Ishikawa (cell line): ENCODE measurements around the gene SCO1.

Source experiments
- CEBPB ChIP-seq: IDR thresholded peaks from 2 replicates; pipeline ENCODE4 v1.6.1; 2012
- CREB1 ChIP-seq: IDR thresholded peaks from 2 replicates; pipeline ENCODE4 v1.6.1; 2012; ENCODE audit warnings: low read depth
- EGR1 ChIP-seq: IDR thresholded peaks from 2 replicates; pipeline ENCODE4 v1.6.1; 2012
- EP300 ChIP-seq: IDR thresholded peaks from 2 replicates; pipeline ENCODE4 v1.6.1; 2012; ENCODE audit warnings: borderline replicate concordance
- FOXM1 ChIP-seq: IDR thresholded peaks from 2 replicates; pipeline ENCODE4 v1.6.1; 2012; ENCODE audit warnings: low read depth, borderline replicate concordance
- NFIC ChIP-seq: IDR thresholded peaks from 2 replicates; pipeline ENCODE4 v1.6.1; 2012
- RAD21 ChIP-seq: IDR thresholded peaks from 2 replicates; pipeline ENCODE4 v1.6.1; 2012; ENCODE audit warnings: low read depth
- TAF1 ChIP-seq: IDR thresholded peaks from 2 replicates; pipeline ENCODE4 v1.6.1; 2012; ENCODE audit warnings: low read depth, mild to moderate bottlenecking
- TCF12 ChIP-seq: IDR thresholded peaks from 2 replicates; pipeline ENCODE4 v1.6.1; 2012; ENCODE audit warnings: low read depth
- TEAD4 ChIP-seq: IDR thresholded peaks from 2 replicates; pipeline ENCODE4 v1.6.1; 2012
- USF1 ChIP-seq: IDR thresholded peaks from 2 replicates; pipeline ENCODE4 v1.6.1; 2012
- YY1 ChIP-seq: IDR thresholded peaks from 2 replicates; pipeline ENCODE4 v1.6.1; 2012; ENCODE audit warnings: low read depth
- ZBTB7A ChIP-seq: IDR thresholded peaks from 2 replicates; pipeline ENCODE4 v1.6.1; 2012; ENCODE audit warnings: low read depth
- TF ChIP-seq, protein P1 (sequence below): IDR thresholded peaks from 2 replicates; pipeline ENCODE4 v1.6.1; 2012
- TF ChIP-seq, protein P2 (sequence below): IDR thresholded peaks from 2 replicates; pipeline ENCODE4 v1.6.1; 2012; ENCODE audit warnings: low read depth, mild to moderate bottlenecking

The SCO1 gene

DNA sequence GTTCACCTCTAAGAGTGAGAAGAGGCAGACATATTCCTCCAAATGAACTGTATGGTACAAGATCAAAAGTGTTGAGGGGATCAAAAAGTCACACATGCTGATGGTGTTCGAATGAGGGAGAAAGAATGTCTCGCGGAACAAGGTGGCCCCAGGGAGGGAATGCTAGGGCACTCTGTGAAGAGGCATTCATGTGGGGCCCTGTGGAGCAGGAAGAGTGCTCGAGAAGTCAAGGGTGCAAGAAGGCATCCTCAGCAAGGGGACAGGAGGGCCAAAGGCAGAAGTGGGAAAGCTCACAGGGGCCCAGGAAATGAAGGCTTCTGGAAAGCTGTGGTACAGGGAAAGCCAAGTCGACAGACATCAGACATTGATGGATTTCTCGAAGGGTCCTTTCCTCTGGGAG, 34.1 kb downstream of the SCO1 start:
- TF ChIP-seq USF1 = no peak
- no peak for TF ChIP-seq TEAD4
- TF ChIP-seq, protein P1, sequence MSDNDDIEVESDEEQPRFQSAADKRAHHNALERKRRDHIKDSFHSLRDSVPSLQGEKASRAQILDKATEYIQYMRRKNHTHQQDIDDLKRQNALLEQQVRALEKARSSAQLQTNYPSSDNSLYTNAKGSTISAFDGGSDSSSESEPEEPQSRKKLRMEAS = no peak
- no peak for TF ChIP-seq EGR1
- TF ChIP-seq TAF1 = no peak
- TF ChIP-seq EP300 = no peak
- TF ChIP-seq RAD21 = no peak
- TF ChIP-seq ZBTB7A = no peak
- TF ChIP-seq YY1 = no peak
- no peak for TF ChIP-seq TCF12
- no peak for TF ChIP-seq NFIC
- TF ChIP-seq, protein P2, sequence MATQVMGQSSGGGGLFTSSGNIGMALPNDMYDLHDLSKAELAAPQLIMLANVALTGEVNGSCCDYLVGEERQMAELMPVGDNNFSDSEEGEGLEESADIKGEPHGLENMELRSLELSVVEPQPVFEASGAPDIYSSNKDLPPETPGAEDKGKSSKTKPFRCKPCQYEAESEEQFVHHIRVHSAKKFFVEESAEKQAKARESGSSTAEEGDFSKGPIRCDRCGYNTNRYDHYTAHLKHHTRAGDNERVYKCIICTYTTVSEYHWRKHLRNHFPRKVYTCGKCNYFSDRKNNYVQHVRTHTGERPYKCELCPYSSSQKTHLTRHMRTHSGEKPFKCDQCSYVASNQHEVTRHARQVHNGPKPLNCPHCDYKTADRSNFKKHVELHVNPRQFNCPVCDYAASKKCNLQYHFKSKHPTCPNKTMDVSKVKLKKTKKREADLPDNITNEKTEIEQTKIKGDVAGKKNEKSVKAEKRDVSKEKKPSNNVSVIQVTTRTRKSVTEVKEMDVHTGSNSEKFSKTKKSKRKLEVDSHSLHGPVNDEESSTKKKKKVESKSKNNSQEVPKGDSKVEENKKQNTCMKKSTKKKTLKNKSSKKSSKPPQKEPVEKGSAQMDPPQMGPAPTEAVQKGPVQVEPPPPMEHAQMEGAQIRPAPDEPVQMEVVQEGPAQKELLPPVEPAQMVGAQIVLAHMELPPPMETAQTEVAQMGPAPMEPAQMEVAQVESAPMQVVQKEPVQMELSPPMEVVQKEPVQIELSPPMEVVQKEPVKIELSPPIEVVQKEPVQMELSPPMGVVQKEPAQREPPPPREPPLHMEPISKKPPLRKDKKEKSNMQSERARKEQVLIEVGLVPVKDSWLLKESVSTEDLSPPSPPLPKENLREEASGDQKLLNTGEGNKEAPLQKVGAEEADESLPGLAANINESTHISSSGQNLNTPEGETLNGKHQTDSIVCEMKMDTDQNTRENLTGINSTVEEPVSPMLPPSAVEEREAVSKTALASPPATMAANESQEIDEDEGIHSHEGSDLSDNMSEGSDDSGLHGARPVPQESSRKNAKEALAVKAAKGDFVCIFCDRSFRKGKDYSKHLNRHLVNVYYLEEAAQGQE = no peak
- TF ChIP-seq CREB1 = no peak
- TF ChIP-seq FOXM1 = no peak
- no peak for TF ChIP-seq CEBPB

DNA sequence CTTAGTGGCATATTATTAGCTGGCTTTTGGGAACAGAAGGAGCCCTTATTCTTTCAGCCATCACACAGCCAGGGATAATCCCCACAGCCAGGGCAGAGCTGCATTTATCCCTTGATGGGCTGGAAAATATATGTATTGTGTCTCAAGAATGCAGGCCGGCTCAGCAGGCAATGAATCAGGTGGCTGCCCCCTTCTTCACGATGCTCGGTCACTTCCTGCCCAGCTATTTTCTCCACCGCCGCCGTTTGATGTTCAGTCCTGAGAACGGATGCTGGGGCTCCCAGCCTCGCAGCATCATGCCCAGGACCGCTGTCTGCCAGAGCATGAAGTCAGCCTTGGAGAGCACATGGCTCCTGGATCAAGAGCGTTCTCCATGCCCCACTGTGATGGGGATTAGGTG, 35.9 kb downstream of the SCO1 start:
- TF ChIP-seq ZBTB7A = no peak

DNA sequence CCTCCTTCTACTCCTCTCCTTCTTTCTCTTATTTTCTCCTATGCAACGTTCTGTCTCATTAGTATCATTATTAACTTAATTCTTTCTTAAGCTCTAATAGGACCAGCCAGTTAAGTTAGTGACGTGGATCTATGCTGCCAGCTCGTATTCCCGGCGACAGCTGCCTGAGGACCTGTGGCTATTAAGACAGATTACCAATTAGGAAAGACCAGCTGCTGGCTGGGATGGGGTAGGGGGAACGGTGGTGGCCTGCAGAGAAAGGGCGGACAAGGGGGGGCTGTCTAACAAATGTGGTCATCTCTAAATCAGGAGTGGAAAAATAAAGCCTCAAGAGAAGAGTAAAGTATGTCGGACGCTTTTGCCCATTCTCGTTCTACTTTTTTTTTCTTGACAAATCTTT, 39.5 kb downstream of the SCO1 start:
- TF ChIP-seq TCF12 (no peak), NFIC (no peak), YY1 (no peak), FOXM1 (no peak), TAF1 (no peak), USF1 (no peak), RAD21 (no peak), CEBPB (no peak), EGR1 (no peak), ZBTB7A (no peak), EP300 (no peak), CREB1 (no peak), TEAD4 (no peak)
- TF ChIP-seq, protein P1 = no peak
- TF ChIP-seq, protein P2 = no peak

DNA sequence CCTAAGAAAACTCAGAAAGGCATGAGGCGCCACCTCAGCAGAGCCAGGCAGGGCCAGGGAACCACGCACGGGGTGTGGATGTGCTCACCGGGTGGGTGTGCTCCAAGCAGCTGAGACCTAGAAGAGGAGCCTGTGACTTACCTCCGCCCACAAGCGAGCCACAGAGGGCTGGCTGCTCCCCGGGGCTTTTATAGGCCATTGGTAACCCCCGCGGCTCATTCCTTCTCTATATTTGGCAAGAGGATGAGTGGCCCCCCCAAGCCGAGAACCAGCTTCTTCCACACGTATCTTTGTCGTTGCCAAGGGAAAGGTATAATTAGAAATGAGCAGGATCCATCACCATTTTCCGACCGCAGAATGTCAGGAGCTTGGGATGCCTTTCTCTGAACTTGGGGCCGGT, 40.2 kb downstream of the SCO1 start, which contains the start of gene MYH3:
Gene MYH3 (minus strand): TSS at position 162 of the 400 bp plus-strand sequence. CDS start 2,245 bp downstream, outside the sequence.
- TF ChIP-seq, protein P1 = no peak
- TF ChIP-seq NFIC (no peak), CEBPB (no peak), USF1 (no peak), CREB1 (no peak), EP300 (no peak), TAF1 (no peak), ZBTB7A (no peak), FOXM1 (no peak), TCF12 (no peak), RAD21 (no peak), TEAD4 (no peak), EGR1 (no peak), YY1 (no peak)
- TF ChIP-seq, protein P2 = no peak
